ENCODE results near the gene RASSF5. TPM values are rescaled to one million over a fixed set of nuclear protein-coding genes. Genes with fewer than 3 reads are reported as not detected.

The RASSF5 gene
- polyA plus RNA-seq, 1 of the 3 experiments (the other 2 are of a cell fraction): 2.2 TPM

DNA sequence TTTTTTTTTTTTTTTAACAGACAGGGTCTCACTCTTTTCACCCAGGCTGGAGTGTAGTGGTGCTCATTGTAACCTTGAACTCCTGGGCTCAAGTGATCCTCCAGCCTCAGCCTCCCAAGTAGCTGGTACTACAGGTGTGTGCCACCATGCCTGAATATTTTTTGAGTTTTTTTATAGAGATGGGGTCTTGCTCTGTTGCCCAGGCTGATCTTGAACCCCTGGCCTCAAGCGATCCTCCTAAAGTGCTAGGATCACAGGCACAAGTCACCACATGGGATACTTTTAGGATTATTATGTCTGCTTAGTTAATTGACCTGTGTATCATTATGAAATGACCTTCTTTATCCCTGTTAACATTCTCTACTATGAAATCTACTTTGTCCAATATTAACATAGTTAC is 38.0 kb downstream of the RASSF5 start:
- Histone ChIP-seq H2AFZ (ENCODE audit: low read depth) (no peak overlapping the region), H4K20me1 (ENCODE audit: insufficient read depth) (no peaks in the 10 kb centered on the region), H3K9me3 (no peaks in the 10 kb centered on the region), H3K4me1 (ENCODE audit: control insufficient read depth in 1 of 2, insufficient read depth in 2 of 2, low read depth in 1 of 2, low read length in 1 of 2) (no peaks in the 10 kb centered on the region; a peak in 1 of 4 replicates), H3K4me2 (no peak overlapping the region), H3F3A (replicated peaks; ENCODE audit: insufficient read depth) (no peaks in the 10 kb centered on the region), H3K9me2 (no peaks in the 10 kb centered on the region), H3K4me3 (ENCODE audit: low read depth in 2 of 2, low read length in 1 of 2) (no peak overlapping the region), H3K9ac (no peak overlapping the region), H3K36me3 (replicated peaks in 1 of 2; ENCODE audit: control insufficient read depth in 1 of 2, insufficient read depth in 2 of 2, low read length in 1 of 2) (no peaks in the 10 kb centered on the region), H3K79me2 (ENCODE audit: insufficient read depth) (no peaks in the 10 kb centered on the region), H3K27ac (ENCODE audit: low read depth in 2 of 2, low read length in 1 of 2) (no peak overlapping the region), H3K27me3 (ENCODE audit: insufficient read depth) (no peaks in the 10 kb centered on the region; the same call in 1 of the 2 replicates)
- ChIA-PET CTCF (interaction anchor here (0.6 to 17.3 kb wide), 25 partner anchors 10 to 603 kb away, joined by 3 to 241 read pairs (median 9); partner anchors contain the start of genes IKBKE and RASSF5), POLR2A (no interaction called here)
- WGBS (ENCODE audit: low lambda C conversion rate): 100% methylated on average over 1 of the region's 1 CpG
- DNase-seq: no peak
- TF ChIP-seq RCOR1 (IDR thresholded peaks at IDR 0.05; ENCODE audit: low read length) (no peak), TEAD4 (IDR thresholded peaks at IDR 0.05; ENCODE audit: borderline replicate concordance, insufficient read depth) (no peak), MEF2A (IDR thresholded peaks at IDR 0.05; ENCODE audit: borderline replicate concordance, low read depth) (no peak), ELF1 (IDR thresholded peaks at IDR 0.05) (no peak), TAF1 (IDR thresholded peaks at IDR 0.05; ENCODE audit: borderline replicate concordance, low read depth, low read length) (no peak), FOXJ3 (CRISPR knock-in tag; IDR thresholded peaks at IDR 0.05) (no peak), GABPA (IDR thresholded peaks at IDR 0.05; ENCODE audit: low read depth) (no peak), EP300 (IDR thresholded peaks at IDR 0.05; ENCODE audit: borderline replicate concordance in 1 of 2, low read depth in 1 of 2, low read length in 1 of 2) (no peak), FOSL2 (IDR thresholded peaks at IDR 0.05; ENCODE audit: borderline replicate concordance, low read depth) (no peak), JUND (IDR thresholded peaks at IDR 0.05) (no peak), RXRA (IDR thresholded peaks at IDR 0.05; ENCODE audit: borderline replicate concordance, low read depth) (no peak), SMC3 (IDR thresholded peaks at IDR 0.05; ENCODE audit: low read depth, low read length) (no peak), CHD2 (IDR thresholded peaks at IDR 0.05; ENCODE audit: low read length, partially characterized antibody) (no peak)
- TF ChIP-seq, protein P1, sequence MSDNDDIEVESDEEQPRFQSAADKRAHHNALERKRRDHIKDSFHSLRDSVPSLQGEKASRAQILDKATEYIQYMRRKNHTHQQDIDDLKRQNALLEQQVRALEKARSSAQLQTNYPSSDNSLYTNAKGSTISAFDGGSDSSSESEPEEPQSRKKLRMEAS (IDR thresholded peaks at IDR 0.05; ENCODE audit: low read depth): no peak
- TF ChIP-seq, protein P2, sequence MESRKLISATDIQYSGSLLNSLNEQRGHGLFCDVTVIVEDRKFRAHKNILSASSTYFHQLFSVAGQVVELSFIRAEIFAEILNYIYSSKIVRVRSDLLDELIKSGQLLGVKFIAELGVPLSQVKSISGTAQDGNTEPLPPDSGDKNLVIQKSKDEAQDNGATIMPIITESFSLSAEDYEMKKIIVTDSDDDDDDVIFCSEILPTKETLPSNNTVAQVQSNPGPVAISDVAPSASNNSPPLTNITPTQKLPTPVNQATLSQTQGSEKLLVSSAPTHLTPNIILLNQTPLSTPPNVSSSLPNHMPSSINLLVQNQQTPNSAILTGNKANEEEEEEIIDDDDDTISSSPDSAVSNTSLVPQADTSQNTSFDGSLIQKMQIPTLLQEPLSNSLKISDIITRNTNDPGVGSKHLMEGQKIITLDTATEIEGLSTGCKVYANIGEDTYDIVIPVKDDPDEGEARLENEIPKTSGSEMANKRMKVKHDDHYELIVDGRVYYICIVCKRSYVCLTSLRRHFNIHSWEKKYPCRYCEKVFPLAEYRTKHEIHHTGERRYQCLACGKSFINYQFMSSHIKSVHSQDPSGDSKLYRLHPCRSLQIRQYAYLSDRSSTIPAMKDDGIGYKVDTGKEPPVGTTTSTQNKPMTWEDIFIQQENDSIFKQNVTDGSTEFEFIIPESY (IDR thresholded peaks at IDR 0.05; ENCODE audit: borderline replicate concordance, low read depth): no peak
- TF ChIP-seq, protein P3, sequence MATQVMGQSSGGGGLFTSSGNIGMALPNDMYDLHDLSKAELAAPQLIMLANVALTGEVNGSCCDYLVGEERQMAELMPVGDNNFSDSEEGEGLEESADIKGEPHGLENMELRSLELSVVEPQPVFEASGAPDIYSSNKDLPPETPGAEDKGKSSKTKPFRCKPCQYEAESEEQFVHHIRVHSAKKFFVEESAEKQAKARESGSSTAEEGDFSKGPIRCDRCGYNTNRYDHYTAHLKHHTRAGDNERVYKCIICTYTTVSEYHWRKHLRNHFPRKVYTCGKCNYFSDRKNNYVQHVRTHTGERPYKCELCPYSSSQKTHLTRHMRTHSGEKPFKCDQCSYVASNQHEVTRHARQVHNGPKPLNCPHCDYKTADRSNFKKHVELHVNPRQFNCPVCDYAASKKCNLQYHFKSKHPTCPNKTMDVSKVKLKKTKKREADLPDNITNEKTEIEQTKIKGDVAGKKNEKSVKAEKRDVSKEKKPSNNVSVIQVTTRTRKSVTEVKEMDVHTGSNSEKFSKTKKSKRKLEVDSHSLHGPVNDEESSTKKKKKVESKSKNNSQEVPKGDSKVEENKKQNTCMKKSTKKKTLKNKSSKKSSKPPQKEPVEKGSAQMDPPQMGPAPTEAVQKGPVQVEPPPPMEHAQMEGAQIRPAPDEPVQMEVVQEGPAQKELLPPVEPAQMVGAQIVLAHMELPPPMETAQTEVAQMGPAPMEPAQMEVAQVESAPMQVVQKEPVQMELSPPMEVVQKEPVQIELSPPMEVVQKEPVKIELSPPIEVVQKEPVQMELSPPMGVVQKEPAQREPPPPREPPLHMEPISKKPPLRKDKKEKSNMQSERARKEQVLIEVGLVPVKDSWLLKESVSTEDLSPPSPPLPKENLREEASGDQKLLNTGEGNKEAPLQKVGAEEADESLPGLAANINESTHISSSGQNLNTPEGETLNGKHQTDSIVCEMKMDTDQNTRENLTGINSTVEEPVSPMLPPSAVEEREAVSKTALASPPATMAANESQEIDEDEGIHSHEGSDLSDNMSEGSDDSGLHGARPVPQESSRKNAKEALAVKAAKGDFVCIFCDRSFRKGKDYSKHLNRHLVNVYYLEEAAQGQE (IDR thresholded peaks at IDR 0.05; ENCODE audit: low read depth, low read length): no peak
- TF ChIP-seq, protein P4, sequence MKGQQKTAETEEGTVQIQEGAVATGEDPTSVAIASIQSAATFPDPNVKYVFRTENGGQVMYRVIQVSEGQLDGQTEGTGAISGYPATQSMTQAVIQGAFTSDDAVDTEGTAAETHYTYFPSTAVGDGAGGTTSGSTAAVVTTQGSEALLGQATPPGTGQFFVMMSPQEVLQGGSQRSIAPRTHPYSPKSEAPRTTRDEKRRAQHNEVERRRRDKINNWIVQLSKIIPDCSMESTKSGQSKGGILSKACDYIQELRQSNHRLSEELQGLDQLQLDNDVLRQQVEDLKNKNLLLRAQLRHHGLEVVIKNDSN (IDR thresholded peaks at IDR 0.05; ENCODE audit: borderline replicate concordance, low read depth): no peak
